Endothelial cell of umbilical vein (primary cell): Measurements from ENCODE around the gene HMBS. TPM values are rescaled to one million over a fixed set of nuclear protein-coding genes. Genes with fewer than 3 reads are reported as not detected.

Experiments
- BruUV-seq: library from RNA; stranded (reverse); fragments of 400-500 nt; replicated peaks from 2 replicates; lab custom pipeline; 2021; lab: Mats Ljungman, UMichigan
- CTCF ChIA-PET: fragments of 300-600, 350-600 bp; sonication (Branson Sonifier 250); formaldehyde crosslinking; loops from one replicate; lab custom pipeline; 2021; ENCODE audit warnings: antibody characterized with exemption, inconsistent platforms; lab: Charles Lee
- POLR2A ChIA-PET: fragments of 300-600, 350-600 bp; sonication (Branson Sonifier 250); formaldehyde crosslinking; loops from one replicate; lab custom pipeline; 2021; ENCODE audit warnings: antibody characterized with exemption, inconsistent platforms; lab: Charles Lee
- DNase-seq: peaks from one replicate; pipeline ENCODE4 v3.0.0-alpha.2; 2011; ENCODE audit warnings: low read depth, low spot score
- FAIRE-seq: peaks from 2 replicates; lab custom pipeline; 2011; peaks lifted over from hg19 to GRCh38; lab: Jason Lieb, UNC
- H2AFZ ChIP-seq: 2 replicates; pipeline ENCODE4 v1.6.0; 2012; ENCODE audit warnings: low read depth, low read length, control low read depth, inconsistent platforms
- H3K27ac ChIP-seq: 2 replicates; pipeline ENCODE4 v1.5.1; 2011; ENCODE audit warnings: low read depth, mild to moderate bottlenecking, control low read depth, low read length, moderate library complexity; ENCODE audit not compliant: insufficient read depth
- H3K27me3 ChIP-seq, 2 experiments: 2 replicates each; pipeline versions ENCODE4 v1.6.0 to v1.6.1; 2011; ENCODE audit warnings: low read length in 2 of 2, mixed read lengths in 1 of 2; ENCODE audit not compliant: control insufficient read depth in 2 of 2, insufficient read depth in 2 of 2
- H3K36me3 ChIP-seq, 2 experiments: 2 replicates in 1 of 2; 3 replicates in 1 of 2; pipeline ENCODE4 v1.5.1; 2011; ENCODE audit warnings: low read length in 2 of 2, mild to moderate bottlenecking in 1 of 2, moderate library complexity in 1 of 2; ENCODE audit not compliant: control insufficient read depth in 2 of 2, insufficient read depth in 2 of 2; ENCODE audit errors: extremely low read depth in 1 of 2
- H3K4me1 ChIP-seq: 3 replicates; pipeline ENCODE4 v1.5.1; 2011; ENCODE audit warnings: mild to moderate bottlenecking, low read length; ENCODE audit not compliant: control insufficient read depth, insufficient read depth; ENCODE audit errors: extremely low read depth
- H3K4me2 ChIP-seq: 2 replicates; pipeline ENCODE4 v1.6.1; 2011; ENCODE audit warnings: low read length, control low read depth, mixed read lengths; ENCODE audit not compliant: insufficient read depth
- H3K4me3 ChIP-seq, 3 experiments: fragments of 200-600 bp in 1 of 3; sonication (generic), shearing (Covaris generic) in 1 of 3; replicated peaks in 1 of 3; 2 replicates each; pipeline ENCODE4 v1.5.1; 2011 to 2016; ENCODE audit warnings: control low read depth in 3 of 3, low read length in 3 of 3, mild to moderate bottlenecking in 2 of 3, inconsistent platforms in 1 of 3, low read depth in 1 of 3, moderate library complexity in 1 of 3; ENCODE audit not compliant: insufficient read depth in 1 of 3
- H3K79me2 ChIP-seq: 2 replicates; pipeline ENCODE4 v1.6.0; 2012; ENCODE audit warnings: low read length, inconsistent platforms; ENCODE audit not compliant: control insufficient read depth, insufficient read depth
- H3K9ac ChIP-seq: replicated peaks from 2 replicates; pipeline ENCODE3; 2011; ENCODE audit warnings: low read length, control low read depth; ENCODE audit not compliant: insufficient read depth; ENCODE audit errors: extremely low read depth
- H3K9me1 ChIP-seq: replicated peaks from 3 replicates; pipeline ENCODE4 v1.6.0; 2011; ENCODE audit warnings: mild to moderate bottlenecking, low read length; ENCODE audit not compliant: control insufficient read depth, insufficient read depth; ENCODE audit errors: extremely low read depth
- H3K9me3 ChIP-seq: replicated peaks from 2 replicates; pipeline ENCODE4 v1.5.1; 2012; ENCODE audit warnings: low read length, inconsistent platforms; ENCODE audit not compliant: control insufficient read depth, insufficient read depth
- H4K20me1 ChIP-seq: replicated peaks from 2 replicates; pipeline ENCODE3; 2011; ENCODE audit warnings: mild to moderate bottlenecking, low read length; ENCODE audit not compliant: control insufficient read depth, insufficient read depth; ENCODE audit errors: extremely low read depth
- CTCF ChIP-seq, 2 donors: IDR thresholded peaks; 1 replicate in 1 of 2; 2 replicates in 1 of 2; pipeline ENCODE4 v1.5.1; 2011; ENCODE audit warnings: low read length in 2 of 2, mild to moderate bottlenecking in 2 of 2, moderate library complexity in 2 of 2, control low read depth in 1 of 2, inconsistent platforms in 1 of 2, low read depth in 1 of 2; ENCODE audit not compliant: insufficient read depth in 1 of 2; ENCODE audit errors: extremely low read depth in 1 of 2
- EZH2 ChIP-seq: IDR thresholded peaks from 2 replicates; pipeline ENCODE4 v1.6.1; 2012; ENCODE audit warnings: borderline replicate concordance, low read depth, mild to moderate bottlenecking, moderate library complexity, low read length, inconsistent platforms; ENCODE audit not compliant: severe bottlenecking
- FOS ChIP-seq: IDR thresholded peaks from 2 replicates; pipeline ENCODE4 v1.6.1; 2011; ENCODE audit warnings: mild to moderate bottlenecking, low read length, moderate library complexity, borderline replicate concordance; ENCODE audit not compliant: insufficient read depth
- GATA2 ChIP-seq: IDR thresholded peaks from 2 replicates; pipeline ENCODE4 v1.7.0; 2011; ENCODE audit warnings: low read depth, mild to moderate bottlenecking, moderate library complexity, mixed read lengths, low read length; ENCODE audit not compliant: insufficient read length, insufficient read depth
- JUN ChIP-seq: IDR thresholded peaks from 2 replicates; pipeline ENCODE4 v1.6.1; 2011; ENCODE audit warnings: borderline replicate concordance, low read depth; ENCODE audit not compliant: insufficient read length, insufficient read depth
- MAX ChIP-seq: IDR thresholded peaks from 2 replicates; pipeline ENCODE4 v1.6.1; 2011; ENCODE audit not compliant: insufficient read depth, insufficient read length
- MYC ChIP-seq: IDR thresholded peaks from one replicate; pipeline ENCODE4 v1.6.1; 2011; ENCODE audit warnings: mild to moderate bottlenecking, low read depth, low read length
- POLR2A ChIP-seq: IDR thresholded peaks from 2 replicates; pipeline ENCODE4 v1.6.1; 2012; ENCODE audit warnings: low read depth, mild to moderate bottlenecking, control low read depth, low read length
- POLR2AphosphoS5 ChIP-seq: IDR thresholded peaks from 2 replicates; pipeline ENCODE4 v1.6.1; 2012; ENCODE audit warnings: low read depth, mild to moderate bottlenecking, control low read depth, low read length, moderate library complexity; ENCODE audit not compliant: insufficient read depth
- dilution Hi-C: fragments of 300-500 bp; cut with MboI; formaldehyde crosslinking; loops from one replicate; pipeline ENCODE4 v1.15.0; 2019; ENCODE audit warnings: low sequenced_read_pairs; ENCODE audit not compliant: extremely low pct_ligation_motif_present
- intact Hi-C: fragments of 100-400 bp; cut with micrococcal nuclease; formaldehyde crosslinking; loops from one replicate; pipeline ENCODE4 v1.10.0; 2022
- polyA plus RNA-seq, 4 experiments: library from polyadenylated mRNA; depleted of rRNA in 3 of 4; stranded (reverse) in 3 of 4; unstranded in 1 of 4; fragments of >200 nt; gene quantifications; 2 replicates each; pipeline versions ENCODE4 v1.2.1 to v1.2.3, GENCODE V29; 2011 to 2012; ENCODE audit warnings: missing spikeins in 1 of 4
- total RNA-seq: library from RNA; stranded (reverse); gene quantifications from 2 replicates; pipeline ENCODE4 v1.2.3, GENCODE V29; 2021

HMBS gene
- total and polyA plus RNA-seq, 2 donors (not counting 3 experiments of a cell fraction or from before 2014, with no cell fraction given), result 13.5 to 24.8 TPM

- BruUV-seq, result TSS peak; percentile 78
- H3K9ac ChIP-seq, result peak within 1 kb of the TSS; percentile 89
- H3K79me2 ChIP-seq, result peaks cover 14% of the 10 kb centered on the region
- H2AFZ ChIP-seq, result peak within 1 kb of the TSS; percentile 89
- H3K4me3 ChIP-seq, result peak within 1 kb of the TSS; percentile 56 to 97 (median 64)
- FAIRE-seq (peak; percentile 95), DNase-seq (peak; percentile 95)
- H3K9me3 ChIP-seq, result no peaks in the 10 kb centered on the region
- H4K20me1 ChIP-seq, result no peaks in the 10 kb centered on the region
- peaks cover 4 to 8% of the 10 kb centered on the region in 2 experiments for H3K36me3 ChIP-seq
- POLR2A ChIA-PET, result interaction anchor here (0.7 to 2.0 kb wide), 5 partner anchors 10 to 34 kb away, joined by 3 to 13 read pairs (median 7); partner anchors contain the start of genes DPAGT1, HMBS and HYOU1
- TF ChIP-seq GATA2, result no peak
- TF ChIP-seq FOS, result no peak
- TF ChIP-seq CTCF (IDR thresholded peaks at IDR 0.05; ENCODE audit: extremely low read depth in 1 of 2, insufficient read depth in 1 of 2, low read depth in 1 of 2, low read length in 2 of 2), result no peak
- TF ChIP-seq MYC, result no peak
- TF ChIP-seq EZH2, result no peak
- peak; percentile 94 for TF ChIP-seq POLR2AphosphoS5
- TF ChIP-seq JUN, result no peak
- TF ChIP-seq MAX, result peak; percentile 97
- TF ChIP-seq POLR2A, result peak; percentile 91
- dilution Hi-C loops, result no loop called here
- H3K4me1 ChIP-seq, result peaks cover 3% of the 10 kb centered on the region
- H3K27me3 ChIP-seq, result no peaks in the 10 kb centered on the region
- H3K4me2 ChIP-seq, result peak within 1 kb of the TSS; percentile 88
- no peaks in the 10 kb centered on the region for H3K9me1 ChIP-seq
- peak within 1 kb of the TSS; percentile 45 for H3K27ac ChIP-seq
- CTCF ChIA-PET, result interaction anchor here (0.8 to 2.4 kb wide), 15 partner anchors 9 to 289 kb away, joined by 3 to 29 read pairs (median 6); partner anchors contain the start of genes DPAGT1, HMBS, HYOU1 and NHERF4
- intact Hi-C loops, result loop anchor here (1.0 to 5.0 kb wide), 5 partner anchors 10 to 250 kb away; partner anchors contain the start of genes DPAGT1, HMBS, HYOU1 and MCAM
These were observed 17.1 kb upstream of the HMBS start, which contains the start of gene VPS11 for GRCh38 chr11:119067371-119068222. VPS11 (plus strand) TSS chr11:119067818; CDS start chr11:119067824, 6 bp downstream.
